ENCODE measurements around the gene PLEKHG4.

GRCh38 chr16:67246081-67246755 is 33.1 kb upstream of the PLEKHG4 start:
- TF ChIP-seq, protein P1, sequence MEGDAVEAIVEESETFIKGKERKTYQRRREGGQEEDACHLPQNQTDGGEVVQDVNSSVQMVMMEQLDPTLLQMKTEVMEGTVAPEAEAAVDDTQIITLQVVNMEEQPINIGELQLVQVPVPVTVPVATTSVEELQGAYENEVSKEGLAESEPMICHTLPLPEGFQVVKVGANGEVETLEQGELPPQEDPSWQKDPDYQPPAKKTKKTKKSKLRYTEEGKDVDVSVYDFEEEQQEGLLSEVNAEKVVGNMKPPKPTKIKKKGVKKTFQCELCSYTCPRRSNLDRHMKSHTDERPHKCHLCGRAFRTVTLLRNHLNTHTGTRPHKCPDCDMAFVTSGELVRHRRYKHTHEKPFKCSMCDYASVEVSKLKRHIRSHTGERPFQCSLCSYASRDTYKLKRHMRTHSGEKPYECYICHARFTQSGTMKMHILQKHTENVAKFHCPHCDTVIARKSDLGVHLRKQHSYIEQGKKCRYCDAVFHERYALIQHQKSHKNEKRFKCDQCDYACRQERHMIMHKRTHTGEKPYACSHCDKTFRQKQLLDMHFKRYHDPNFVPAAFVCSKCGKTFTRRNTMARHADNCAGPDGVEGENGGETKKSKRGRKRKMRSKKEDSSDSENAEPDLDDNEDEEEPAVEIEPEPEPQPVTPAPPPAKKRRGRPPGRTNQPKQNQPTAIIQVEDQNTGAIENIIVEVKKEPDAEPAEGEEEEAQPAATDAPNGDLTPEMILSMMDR (IDR thresholded peaks at IDR 0.05; ENCODE audit: low read depth, low read length), result peak; percentile 47
- TF ChIP-seq EZH2phosphoT487 (IDR thresholded peaks at IDR 0.05; ENCODE audit: low read depth), result no peak

Data from OCI-LY3 (cell line).